NT2/D1 (cell line): ENCODE results near the gene MICAL1.

Source experiments
- YY1 ChIP-seq: IDR thresholded peaks from 2 replicates; pipeline ENCODE4 v1.6.1; 2011; ENCODE audit not compliant: insufficient read length, insufficient read depth
- ZNF274 ChIP-seq: IDR thresholded peaks from 2 replicates; pipeline ENCODE4 v1.6.1; 2011; ENCODE audit warnings: mild to moderate bottlenecking, low read depth, low read length

GRCh38 chr6:109452181-109452580 lies 3.4 kb downstream of the MICAL1 start:
- TF ChIP-seq YY1 (no peak), ZNF274 (no peak)
